ENCODE measurements around the gene FYB1.

DNA sequence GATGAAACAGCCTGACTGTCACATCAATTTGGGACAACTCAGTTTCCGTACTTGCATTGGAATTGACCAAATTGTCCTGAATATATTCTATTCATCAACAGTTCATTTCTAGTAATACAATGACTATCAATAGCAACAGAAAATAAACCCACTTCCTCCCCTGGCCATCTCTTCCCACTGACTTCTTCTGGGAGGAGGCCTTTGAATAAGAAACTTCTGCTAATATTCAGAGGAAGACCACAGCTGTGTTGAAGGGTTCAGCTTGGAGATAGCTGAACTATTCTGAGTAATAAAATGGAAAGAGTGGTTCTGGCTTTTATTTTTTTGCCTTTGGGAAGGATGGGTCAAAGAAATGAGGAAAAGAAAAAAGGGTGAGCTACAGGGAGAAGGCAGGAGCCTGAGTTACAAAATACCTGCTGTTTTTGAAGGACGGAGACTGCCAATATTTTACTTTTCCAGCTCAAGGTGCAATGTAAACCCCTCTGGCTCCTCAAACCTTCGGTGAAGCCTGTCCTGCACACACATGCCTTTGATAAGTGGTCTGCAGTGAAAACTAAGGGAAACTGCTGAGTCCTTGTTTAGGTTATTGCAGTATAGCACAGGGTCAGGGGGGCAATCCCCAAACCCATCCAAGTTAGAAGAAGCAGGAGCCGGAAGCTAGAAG lies 29.9 kb downstream of the FYB1 start:
- TF ChIP-seq, protein P1, sequence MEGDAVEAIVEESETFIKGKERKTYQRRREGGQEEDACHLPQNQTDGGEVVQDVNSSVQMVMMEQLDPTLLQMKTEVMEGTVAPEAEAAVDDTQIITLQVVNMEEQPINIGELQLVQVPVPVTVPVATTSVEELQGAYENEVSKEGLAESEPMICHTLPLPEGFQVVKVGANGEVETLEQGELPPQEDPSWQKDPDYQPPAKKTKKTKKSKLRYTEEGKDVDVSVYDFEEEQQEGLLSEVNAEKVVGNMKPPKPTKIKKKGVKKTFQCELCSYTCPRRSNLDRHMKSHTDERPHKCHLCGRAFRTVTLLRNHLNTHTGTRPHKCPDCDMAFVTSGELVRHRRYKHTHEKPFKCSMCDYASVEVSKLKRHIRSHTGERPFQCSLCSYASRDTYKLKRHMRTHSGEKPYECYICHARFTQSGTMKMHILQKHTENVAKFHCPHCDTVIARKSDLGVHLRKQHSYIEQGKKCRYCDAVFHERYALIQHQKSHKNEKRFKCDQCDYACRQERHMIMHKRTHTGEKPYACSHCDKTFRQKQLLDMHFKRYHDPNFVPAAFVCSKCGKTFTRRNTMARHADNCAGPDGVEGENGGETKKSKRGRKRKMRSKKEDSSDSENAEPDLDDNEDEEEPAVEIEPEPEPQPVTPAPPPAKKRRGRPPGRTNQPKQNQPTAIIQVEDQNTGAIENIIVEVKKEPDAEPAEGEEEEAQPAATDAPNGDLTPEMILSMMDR (IDR thresholded peaks at IDR 0.05): no peak
- TF ChIP-seq POLR2A (IDR thresholded peaks at IDR 0.05): no peak
